GM23248 (cell line): Measurements from ENCODE around the gene NOXA1. TPM values are rescaled to one million over a fixed set of nuclear protein-coding genes. Genes with fewer than 3 reads are reported as not detected.

Source experiments
- DNase-seq: peaks from one replicate; pipeline ENCODE4 v3.0.0-alpha.2; 2015
- H2AFZ ChIP-seq: fragments of 200-600 bp; sonication (generic); 2 replicates; pipeline ENCODE4 v1.6.1; 2016; ENCODE audit warnings: antibody characterized with exemption
- H3F3A ChIP-seq: fragments of 200-600 bp; sonication (generic); 2 replicates; pipeline ENCODE4 v1.6.1; 2016; ENCODE audit warnings: mild to moderate bottlenecking, antibody characterized with exemption, mixed run types; ENCODE audit not compliant: insufficient read depth
- H3K27ac ChIP-seq: fragments of 200-600 bp; sonication (generic); 2 replicates; pipeline ENCODE4 v1.5.1; 2016; ENCODE audit warnings: mild to moderate bottlenecking
- H3K27me3 ChIP-seq: fragments of 200-600 bp; sonication (generic); replicated peaks from 2 replicates; pipeline ENCODE4 v1.6.1; 2016; ENCODE audit warnings: mild to moderate bottlenecking; ENCODE audit not compliant: insufficient read depth
- H3K36me3 ChIP-seq: fragments of 200-600 bp; sonication (generic); 2 replicates; pipeline ENCODE4 v1.6.1; 2016; ENCODE audit warnings: low read depth, mild to moderate bottlenecking
- H3K4me1 ChIP-seq: fragments of 200-600 bp; sonication (generic); 2 replicates; pipeline ENCODE4 v1.6.1; 2016; ENCODE audit warnings: mild to moderate bottlenecking; ENCODE audit not compliant: insufficient read depth
- H3K4me2 ChIP-seq: fragments of 200-600 bp; sonication (generic); one replicate; pipeline ENCODE4 v1.6.1; 2016; ENCODE audit warnings: mild to moderate bottlenecking; ENCODE audit not compliant: unreplicated experiment
- H3K4me3 ChIP-seq: fragments of 200-600 bp; sonication (generic); 2 replicates; pipeline ENCODE4 v1.5.1; 2016; ENCODE audit warnings: mild to moderate bottlenecking
- H3K79me2 ChIP-seq: fragments of 200-600 bp; sonication (generic); 2 replicates; pipeline ENCODE4 v1.6.1; 2016; ENCODE audit warnings: mild to moderate bottlenecking; ENCODE audit not compliant: insufficient read depth
- H3K9ac ChIP-seq: fragments of 200-600 bp; sonication (generic); 2 replicates; pipeline ENCODE4 v1.6.1; 2016; ENCODE audit warnings: mild to moderate bottlenecking
- H3K9me2 ChIP-seq: fragments of 200-600 bp; sonication (generic); 2 replicates; pipeline ENCODE4 v1.6.1; 2016; ENCODE audit warnings: mixed run types, mild to moderate bottlenecking, moderate library complexity; ENCODE audit not compliant: insufficient read depth
- H3K9me3 ChIP-seq: fragments of 200-600 bp; sonication (generic); one replicate; pipeline ENCODE4 v1.6.1; 2017; ENCODE audit warnings: low read depth
- H4K20me1 ChIP-seq: fragments of 200-600 bp; sonication (generic); 2 replicates; pipeline ENCODE4 v1.6.0; 2016; ENCODE audit not compliant: insufficient read depth
- EZH2 ChIP-seq: fragments of 200-600 bp; sonication (generic); IDR thresholded peaks from 2 replicates; pipeline ENCODE4 v1.6.1; 2018; ENCODE audit warnings: antibody characterized with exemption, mild to moderate bottlenecking; ENCODE audit not compliant: insufficient read depth, poor library complexity, severe bottlenecking
- EZH2phosphoT487 ChIP-seq: fragments of 200-600 bp; sonication (generic); IDR thresholded peaks from 2 replicates; pipeline ENCODE4 v1.6.1; 2018; ENCODE audit warnings: antibody characterized with exemption, moderate library complexity, mild to moderate bottlenecking, low read depth; ENCODE audit not compliant: insufficient read depth
- WGBS, 2 experiments: methylation state at CpG; one replicate each; pipeline ENCODE4 v1.1.6; 2015 to 2017; ENCODE audit warnings: low lambda C conversion rate in 2 of 2, low coverage in 1 of 2; ENCODE audit errors: missing lambda C conversion rate in 2 of 2; 5-methylcytosine and 5-hydroxymethylcytosine counted together
- in situ Hi-C: fragments of 300-500 bp; cut with MboI; formaldehyde crosslinking; loops from 2 replicates; pipeline ENCODE4 v1.15.0; 2020
- polyA plus RNA-seq: library from polyadenylated mRNA; unstranded; fragments of >200 nt; fragmentation: Nextera tagmentation; extraction: Ambion mirVana; gene quantifications from 2 replicates; pipeline ENCODE4 v1.2.1, GENCODE V29; 2016
- total RNA-seq: library from RNA; depleted of rRNA; stranded (reverse); fragments of >200 nt; shearing (Covaris generic); gene quantifications from 2 replicates; pipeline ENCODE4 v1.2.3, GENCODE V29; 2014

Gene NOXA1
- total and polyA plus RNA-seq, 2 experiments from 2014 or later: 0.32 to 0.39 TPM

DNA sequence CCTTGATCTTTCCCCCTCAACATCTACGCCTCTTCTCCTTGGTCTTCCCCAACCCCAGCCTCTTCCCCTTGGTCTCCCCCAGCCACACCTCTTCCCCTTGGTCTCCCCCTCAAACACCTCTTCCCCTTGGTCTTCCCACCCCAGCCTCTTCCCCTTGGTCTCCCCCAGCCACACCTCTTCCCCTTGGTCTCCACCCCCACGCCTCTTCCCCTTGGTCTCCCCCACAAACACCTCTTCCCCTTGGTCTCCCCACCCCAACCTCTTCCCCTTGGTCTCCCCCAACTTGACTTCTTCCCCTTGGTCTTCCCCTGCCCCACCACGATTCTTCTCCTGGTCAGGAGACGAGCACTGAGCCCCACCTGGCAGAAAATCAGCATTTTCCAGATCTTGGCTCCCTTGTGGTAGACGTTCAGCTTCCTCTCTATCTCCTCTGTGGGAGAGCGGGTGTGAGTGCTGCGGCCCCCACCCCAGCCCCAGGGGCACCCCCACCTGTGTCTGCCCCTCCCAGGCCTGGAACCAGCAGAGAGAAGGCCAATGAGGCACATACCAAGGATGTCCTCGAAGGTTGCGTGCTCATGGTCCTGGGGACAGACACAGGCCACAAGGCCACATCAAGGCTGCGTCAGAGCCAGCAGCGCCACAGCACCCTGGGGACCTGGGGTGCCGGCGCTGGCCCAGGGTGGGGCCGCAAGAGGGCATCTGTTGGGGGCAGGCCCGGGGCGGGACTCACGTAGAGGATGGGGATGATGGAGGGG is 29.0 kb downstream of the NOXA1 start:
- Histone ChIP-seq H3K27ac (no peak overlapping the region), H3K36me3 (no peaks in the 10 kb centered on the region), H3K79me2 (no peaks in the 10 kb centered on the region), H3K9me3 (no peaks in the 10 kb centered on the region), H3K27me3 (no peaks in the 10 kb centered on the region), H3K4me2 (no peak overlapping the region), H4K20me1 (no peaks in the 10 kb centered on the region), H3K9me2 (no peaks in the 10 kb centered on the region), H3K4me1 (peaks cover 8% of the 10 kb centered on the region), H2AFZ (no peak overlapping the region), H3K9ac (no peak overlapping the region), H3K4me3 (no peak overlapping the region), H3F3A (no peaks in the 10 kb centered on the region)
- DNase-seq: no peak
- in situ Hi-C loops: no loop called here
- TF ChIP-seq EZH2phosphoT487 (no peak), EZH2 (no peak)
- 94% methylated on average over 12 to 17 of the region's 17 CpGs for WGBS, 2 experiments

DNA sequence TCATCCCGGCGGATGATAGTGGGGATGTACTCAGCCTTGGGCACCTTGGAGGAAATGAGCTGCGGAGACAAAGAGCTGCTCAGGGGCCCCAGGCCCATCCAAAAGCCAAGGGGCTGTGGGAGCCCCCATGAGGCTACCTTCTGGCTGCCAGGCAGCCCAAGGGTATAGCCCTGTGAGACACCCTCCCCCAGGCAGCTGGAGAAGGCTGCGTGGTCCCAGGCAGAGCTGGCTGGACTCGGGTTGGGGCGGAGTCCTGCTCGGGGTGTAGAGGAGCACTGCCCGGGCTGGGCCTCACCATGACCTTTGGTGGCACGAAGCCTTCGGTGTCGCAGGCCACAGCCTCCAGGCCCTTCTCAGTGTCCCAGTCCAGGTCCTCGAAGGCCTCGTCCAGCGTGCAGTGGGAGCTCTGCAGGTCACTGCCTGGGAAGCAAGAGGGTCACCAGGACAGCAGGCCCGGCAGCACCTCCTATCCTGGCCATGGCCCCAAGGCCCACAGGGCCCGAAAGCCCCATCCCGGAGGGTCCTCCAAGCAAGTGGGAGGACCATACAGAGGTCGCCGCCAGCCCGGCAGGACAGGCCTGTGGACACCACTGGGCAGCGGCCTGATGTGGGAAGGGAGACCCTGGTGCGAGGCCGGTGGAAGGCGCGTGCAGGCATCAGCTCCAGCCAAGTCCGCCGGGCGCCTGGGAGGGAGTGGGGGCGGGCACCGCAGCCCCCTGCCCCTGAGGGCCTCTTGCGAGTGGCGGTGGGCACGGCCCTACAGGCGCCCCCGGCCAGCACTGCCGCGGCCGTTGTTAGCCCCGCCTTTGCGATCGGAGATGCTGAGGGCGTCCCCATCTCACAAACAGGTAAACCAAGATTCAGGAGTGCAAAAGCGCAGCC is 29.8 kb downstream of the NOXA1 start:
- H2AFZ ChIP-seq: peak overlapping the region; percentile 79; the same call in 1 of the 2 replicates
- H3K4me2 ChIP-seq: peak overlapping the region; percentile 98
- no peaks in the 10 kb centered on the region for H4K20me1 ChIP-seq
- peaks cover 6% of the 10 kb centered on the region; the same call in 1 of the 2 replicates for H3K4me1 ChIP-seq
- DNase-seq: no peak
- H3F3A ChIP-seq: no peaks in the 10 kb centered on the region
- WGBS, 2 experiments: 75 to 81% methylated on average over 39 to 43 of the region's 43 CpGs
- H3K27ac ChIP-seq: no peak overlapping the region
- peak overlapping the region; percentile 73 for H3K4me3 ChIP-seq
- in situ Hi-C loops: no loop called here
- H3K9me3 ChIP-seq: no peaks in the 10 kb centered on the region
- TF ChIP-seq EZH2 (no peak), EZH2phosphoT487 (no peak)
- no peaks in the 10 kb centered on the region for H3K79me2 ChIP-seq
- H3K27me3 ChIP-seq: no peaks in the 10 kb centered on the region
- no peaks in the 10 kb centered on the region for H3K36me3 ChIP-seq
- H3K9ac ChIP-seq: peak overlapping the region; percentile 55; the same call in 1 of the 2 replicates
- no peaks in the 10 kb centered on the region for H3K9me2 ChIP-seq

DNA sequence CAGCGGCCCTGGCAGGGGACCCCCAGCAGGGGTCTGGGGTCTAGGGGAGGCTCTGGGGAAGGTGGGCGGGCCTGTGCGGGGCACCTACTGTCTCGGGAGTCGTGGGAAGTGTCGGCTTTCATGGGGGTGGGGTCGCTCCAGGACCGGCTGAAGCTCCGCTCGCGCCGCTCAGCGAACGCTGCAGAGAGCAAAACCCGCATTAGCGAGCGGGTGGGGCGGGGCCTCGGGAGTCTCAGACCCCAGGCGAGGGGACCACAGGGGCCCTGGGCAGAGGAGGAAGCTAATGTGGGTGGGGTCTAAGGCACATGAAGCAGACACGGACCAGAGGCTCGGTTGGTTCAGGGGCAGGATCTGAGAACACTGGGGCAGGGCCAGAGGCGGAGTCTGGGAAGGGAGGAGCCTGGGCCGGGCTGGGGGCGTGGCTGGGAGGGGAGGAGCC is 30.5 kb downstream of the NOXA1 start:
- Histone ChIP-seq H3K27ac (no peak overlapping the region), H2AFZ (peak overlapping the region; percentile 79), H3K9ac (peak overlapping the region; percentile 55; the same call in 1 of the 2 replicates), H3K79me2 (no peaks in the 10 kb centered on the region), H3K4me3 (peak overlapping the region; percentile 73), H3K36me3 (no peaks in the 10 kb centered on the region), H3K9me3 (no peaks in the 10 kb centered on the region), H3K4me1 (peaks cover 6% of the 10 kb centered on the region; the same call in 1 of the 2 replicates), H3K9me2 (no peaks in the 10 kb centered on the region), H4K20me1 (no peaks in the 10 kb centered on the region), H3K4me2 (peak overlapping the region; percentile 98), H3K27me3 (no peaks in the 10 kb centered on the region), H3F3A (no peaks in the 10 kb centered on the region)
- no peak for TF ChIP-seq EZH2phosphoT487
- no peak for TF ChIP-seq EZH2
- WGBS, 2 experiments: 7 to 14% methylated on average over 17 to 19 of the region's 25 CpGs
- in situ Hi-C loops: no loop called here
- DNase-seq: peak; percentile 81

- Histone ChIP-seq H3K9me3 (no peaks in the 10 kb centered on the region), H3K4me2 (peak overlapping the region; percentile 58), H3K36me3 (no peaks in the 10 kb centered on the region), H3F3A (no peaks in the 10 kb centered on the region), H2AFZ (peak overlapping the region; percentile 71), H3K27me3 (no peaks in the 10 kb centered on the region), H3K4me3 (peak overlapping the region; percentile 63), H4K20me1 (no peaks in the 10 kb centered on the region), H3K9ac (no peak overlapping the region), H3K4me1 (peaks cover 6% of the 10 kb centered on the region; the same call in 1 of the 2 replicates), H3K9me2 (no peaks in the 10 kb centered on the region), H3K27ac (no peak overlapping the region), H3K79me2 (no peaks in the 10 kb centered on the region)
- DNase-seq: peak; percentile 47
- in situ Hi-C loops: no loop called here
- no peak for TF ChIP-seq EZH2phosphoT487
- no peak for TF ChIP-seq EZH2
- 6 to 15% methylated on average over 9 to 24 of the region's 24 CpGs for WGBS, 2 experiments
Measured at GRCh38 chr9:137454145-137454596, 31.0 kb downstream of the NOXA1 start.
